GM21515 (cell line): ENCODE measurements around the gene ZNF260.
"Not testable (repeated sequence)": the region's sequence is repeated elsewhere in the genome, so short reads cannot be mapped to it uniquely, and the experiment has no call there.

Source experiments
- ATAC-seq: cut with Tn5 transposase; IDR thresholded peaks from one replicate; pipeline ENCODE4 v1.9.1; 2021; ENCODE audit not compliant: unreplicated experiment

Gene ZNF260

GRCh38 chr19:36528194-36528920 lies at the start of gene ZNF260:
Gene ZNF260, minus strand, starts transcription at chr19:36528271. Its CDS starts 13,033 bp downstream, at chr19:36515238.
- peak; percentile 83 for ATAC-seq

- no peak for ATAC-seq
Measured at GRCh38 chr19:36577271-36577996, 49.4 kb upstream of the ZNF260 start.

DNA sequence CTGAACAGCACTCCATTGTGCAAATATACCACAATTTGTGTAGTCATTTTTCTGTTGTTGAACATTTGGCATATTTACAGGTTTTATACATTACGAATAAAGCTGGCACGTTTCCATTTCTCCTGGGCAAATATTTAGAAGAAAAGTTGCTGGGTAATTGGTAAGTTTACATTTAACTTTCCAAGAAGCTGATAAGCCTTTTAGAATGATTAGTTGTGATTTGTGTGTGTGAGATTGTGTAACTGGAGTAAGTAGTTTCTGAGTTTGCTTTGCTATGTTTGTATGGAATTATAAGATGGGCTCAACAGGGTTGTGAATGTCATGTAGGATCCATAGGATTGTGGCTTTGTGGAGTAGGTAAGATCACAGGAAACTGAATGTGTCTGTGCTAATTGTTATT lies 46.7 kb upstream of the ZNF260 start:
- no peak for ATAC-seq

GRCh38 chr19:36573895-36574720 lies 46.0 kb upstream of the ZNF260 start:
- ATAC-seq = no peak

DNA sequence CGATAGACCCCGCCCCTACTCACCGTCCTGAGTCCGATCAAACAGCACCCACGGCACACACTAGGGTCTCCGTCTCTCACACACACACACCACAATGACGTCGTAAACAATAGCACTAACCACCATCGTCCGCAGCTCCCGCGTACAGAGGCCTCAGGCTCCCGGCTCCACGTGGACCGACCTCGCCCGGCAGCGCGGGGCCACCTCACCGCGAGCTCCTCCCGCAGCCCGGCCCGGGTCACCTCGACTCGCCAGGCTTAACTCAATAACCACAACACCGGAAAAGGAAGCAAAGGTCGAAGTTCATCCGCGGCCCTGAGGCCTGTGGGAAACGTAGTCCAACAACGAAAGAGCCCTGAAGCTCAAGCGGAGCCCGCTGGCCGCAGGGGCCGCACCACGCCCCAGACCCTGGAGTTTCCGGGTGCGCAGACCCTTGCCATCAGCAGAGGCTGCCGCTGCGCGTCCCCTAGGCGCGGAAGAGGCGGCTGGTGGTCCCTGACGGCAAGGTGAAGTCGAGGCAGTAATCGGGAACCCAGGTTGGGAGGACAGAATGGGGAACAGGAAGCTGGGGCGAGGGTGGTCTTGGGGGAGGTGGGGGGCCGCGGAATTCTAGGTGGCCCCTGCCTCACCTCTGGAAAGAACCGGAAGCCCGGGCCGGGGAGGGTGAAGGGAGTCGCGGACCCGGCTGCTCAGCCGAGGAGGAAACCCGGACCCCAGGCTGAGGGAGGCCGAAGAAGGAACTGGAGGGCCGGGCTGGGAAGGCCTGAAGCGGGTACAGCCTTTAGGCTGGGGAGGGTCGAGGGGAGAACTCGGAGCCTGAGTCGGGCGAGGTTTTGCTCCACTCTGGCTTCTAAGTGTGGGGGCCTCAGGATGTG lies 45.2 kb upstream of the ZNF260 start, which contains the start of gene ZNF529:
ZNF529 (minus strand) TSS at position 273 of the 875 bp plus-strand sequence. CDS start 946 bp downstream, outside the sequence.
- ATAC-seq = peak; percentile 87

GRCh38 chr19:36572593-36573019 lies 44.5 kb upstream of the ZNF260 start:
- no peak for ATAC-seq

GRCh38 chr19:36564391-36564790 lies 36.3 kb upstream of the ZNF260 start:
- ATAC-seq = no peak

- ATAC-seq = no peak
Measured at GRCh38 chr19:36547001-36547732, 19.1 kb upstream of the ZNF260 start.

DNA sequence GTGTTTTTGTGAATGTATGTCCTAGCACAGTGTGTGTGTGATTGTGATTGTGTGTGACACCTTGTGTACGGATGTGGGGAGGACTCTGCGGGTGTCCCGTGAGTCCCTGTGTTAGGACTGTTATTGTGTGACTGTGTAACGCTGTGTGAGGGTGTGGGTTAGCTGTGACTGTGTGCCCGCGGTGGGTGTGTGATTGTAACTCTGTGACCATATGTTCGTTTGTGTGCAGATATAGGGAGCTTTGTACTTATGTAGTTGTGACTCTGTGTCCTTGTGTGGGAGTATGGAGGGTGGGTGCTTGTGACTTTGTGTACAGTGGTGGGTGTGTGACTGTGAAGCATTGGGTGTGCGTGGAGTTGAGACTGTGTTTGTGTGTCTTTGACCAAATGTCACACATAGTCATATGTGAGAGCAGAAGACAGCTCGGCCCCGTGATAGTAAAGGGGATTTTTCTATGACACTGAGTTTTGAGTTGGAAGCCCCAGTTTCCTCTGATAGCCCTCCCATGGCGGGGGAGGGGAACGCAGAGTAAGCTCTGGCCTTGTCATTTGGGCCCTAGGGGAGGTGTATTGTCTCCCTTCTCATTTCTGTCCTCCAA lies 949 bp upstream of the ZNF260 start:
- peak; percentile 18 for ATAC-seq

- ATAC-seq = peak; percentile 1
Measured at GRCh38 chr19:36527873-36528193, 238 bp downstream of the ZNF260 start.

GRCh38 chr19:36527341-36527740 lies 730 bp downstream of the ZNF260 start:
- no peak for ATAC-seq

DNA sequence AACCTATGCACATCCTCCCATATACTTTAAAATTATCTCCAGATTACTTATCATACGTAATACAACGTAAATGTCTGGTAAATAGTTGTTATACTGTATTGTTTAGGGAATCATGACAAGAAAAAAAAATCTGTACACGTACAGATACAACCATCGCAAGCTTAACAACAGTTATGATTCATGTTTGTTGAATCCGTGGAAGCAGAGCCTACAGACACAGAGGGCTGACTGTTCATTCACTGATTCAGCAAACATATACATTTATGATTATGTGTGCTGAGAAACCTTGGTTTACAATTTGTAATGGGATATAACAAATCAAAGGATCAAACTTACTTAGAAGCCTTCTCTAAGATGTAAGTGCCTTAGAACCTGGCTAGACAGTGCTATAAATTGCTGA lies 1.5 kb downstream of the ZNF260 start:
- ATAC-seq = no peak

GRCh38 chr19:36524617-36525016 lies 3.5 kb downstream of the ZNF260 start:
- ATAC-seq = no peak

DNA sequence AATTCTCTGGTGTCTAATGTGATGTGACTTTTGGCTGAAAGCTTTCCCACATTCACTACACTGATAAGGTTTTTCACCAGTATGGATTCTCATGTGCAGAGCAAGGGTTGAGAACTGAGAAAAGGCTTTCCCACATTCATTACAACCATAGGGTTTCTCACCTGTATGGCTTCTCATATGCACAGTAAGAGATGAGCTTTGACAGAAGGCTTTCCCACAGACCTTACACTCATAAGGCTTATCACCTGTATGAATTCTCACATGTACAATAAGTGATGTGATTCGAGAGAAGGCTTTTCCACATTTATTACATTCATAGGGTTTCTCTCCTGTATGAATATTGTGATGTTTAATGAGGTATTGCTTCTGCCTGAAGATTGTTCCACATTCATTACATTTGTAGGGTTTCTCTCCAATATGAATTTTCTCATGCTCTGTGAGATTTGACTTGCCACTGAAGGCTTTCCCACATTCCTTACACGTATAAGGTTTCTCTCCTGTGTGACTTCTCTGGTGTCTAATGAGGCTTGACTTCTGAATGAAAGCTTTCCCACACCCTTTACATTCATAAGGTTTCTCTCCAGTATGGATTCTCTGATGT lies 14.0 kb downstream of the ZNF260 start:
- ATAC-seq = no peak

DNA sequence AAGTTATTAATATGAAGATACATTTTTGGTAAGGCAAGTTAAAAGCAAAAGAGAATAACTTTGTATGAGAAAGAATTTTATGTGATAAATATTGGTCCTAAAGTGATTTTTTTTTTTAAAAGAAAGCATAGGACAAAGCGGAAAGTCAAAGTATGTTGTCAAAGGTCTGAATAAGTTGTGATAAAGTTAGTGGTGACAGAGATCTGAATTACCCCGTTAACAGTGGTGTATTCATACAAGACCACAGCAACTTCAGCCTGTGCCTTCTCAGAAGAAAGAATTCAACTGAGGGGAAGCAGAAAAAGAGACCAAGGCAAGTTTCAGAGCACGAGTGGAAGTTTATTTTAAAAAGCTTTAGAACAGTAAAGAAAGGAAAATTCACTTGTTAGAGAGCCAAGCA lies 19.7 kb downstream of the ZNF260 start:
- no peak for ATAC-seq

DNA sequence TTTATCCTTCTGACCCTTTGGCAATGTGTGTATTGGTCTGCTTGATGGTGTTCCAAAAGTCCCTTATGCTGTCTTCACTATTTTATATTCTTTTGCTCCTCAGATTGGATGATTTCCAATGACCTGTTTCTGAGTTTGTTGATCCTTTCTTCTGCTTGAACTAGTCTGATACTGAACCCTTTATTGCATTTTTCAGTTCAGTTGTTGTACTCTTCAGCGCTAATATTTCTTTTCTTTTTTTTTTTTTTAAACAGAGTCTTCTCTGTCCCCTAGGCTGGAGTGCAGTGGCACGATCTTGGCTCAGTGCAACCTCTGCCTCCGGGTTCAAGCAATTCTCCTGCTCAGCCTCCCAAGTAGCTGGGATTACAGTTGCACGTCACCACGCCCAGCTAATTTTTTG lies 26.1 kb downstream of the ZNF260 start:
- ATAC-seq = no peak

- no peak for ATAC-seq
Measured at GRCh38 chr19:36497001-36497400, 31.1 kb downstream of the ZNF260 start.

DNA sequence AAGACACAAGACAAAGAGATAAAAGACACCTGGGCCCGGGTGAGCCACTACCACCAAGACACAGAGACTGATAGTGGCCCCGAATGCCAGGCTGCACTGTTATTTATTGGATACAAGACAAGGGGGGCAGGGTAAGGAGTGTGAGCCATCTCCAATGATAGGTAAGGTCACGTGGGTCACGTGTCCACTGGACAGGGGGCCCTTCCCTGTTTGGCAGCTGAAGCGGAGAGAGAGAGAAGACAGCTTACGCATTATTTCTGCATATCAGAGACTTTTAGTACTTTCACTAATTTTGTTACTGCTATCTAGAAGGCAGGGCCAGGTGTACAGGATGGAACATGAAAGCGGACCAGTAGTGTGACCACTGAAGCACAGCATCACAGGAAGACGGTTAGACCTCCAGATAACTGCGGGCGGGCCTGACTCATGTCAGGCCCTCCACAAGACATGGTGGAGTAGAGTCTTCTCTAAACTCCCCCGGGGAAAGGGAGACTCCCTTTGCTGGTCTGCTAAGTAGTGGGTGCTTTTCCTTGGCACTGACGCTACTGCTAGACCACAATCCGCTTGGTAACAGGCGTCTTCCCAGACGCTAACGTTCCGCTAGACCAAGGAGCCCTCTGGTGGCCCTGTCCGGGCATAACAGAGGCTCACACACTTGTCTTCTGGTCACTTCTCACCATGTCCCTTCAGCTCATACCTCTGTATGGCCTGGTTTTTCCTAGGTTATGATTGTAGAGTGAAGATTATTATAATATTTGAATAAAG lies 35.2 kb downstream of the ZNF260 start:
- not testable (repeated sequence) for ATAC-seq
